ENCODE data around the gene UBE2QL1.
"Not testable (repeated sequence)": the region's sequence is repeated elsewhere in the genome, so short reads cannot be mapped to it uniquely, and the experiment has no call there.

UBE2QL1 gene

DNA sequence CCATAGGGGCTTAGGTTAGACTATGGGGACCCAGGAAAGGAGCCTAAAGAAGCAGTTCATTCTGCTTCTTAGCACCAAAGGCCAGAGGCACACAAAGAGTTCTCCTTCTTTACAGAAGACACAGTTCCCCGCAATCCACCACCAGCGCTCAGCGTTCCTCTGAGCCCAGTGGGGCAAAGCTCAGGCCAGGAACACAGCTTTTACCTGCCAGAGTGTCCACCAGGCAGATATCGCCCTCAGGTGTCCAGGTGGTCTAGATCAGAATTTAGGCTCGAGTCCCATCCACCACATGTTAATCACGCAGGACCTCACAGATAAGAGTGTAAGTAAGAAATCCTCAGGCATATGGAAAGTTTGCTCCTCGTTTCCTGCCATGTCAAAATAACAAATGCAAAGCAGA lies 53.0 kb downstream of the UBE2QL1 start:
- no peak for DNase-seq

- DNase-seq, result no peak
These were observed 53.8 kb downstream of the UBE2QL1 start for GRCh38 chr5:6502421-6502820.

DNA sequence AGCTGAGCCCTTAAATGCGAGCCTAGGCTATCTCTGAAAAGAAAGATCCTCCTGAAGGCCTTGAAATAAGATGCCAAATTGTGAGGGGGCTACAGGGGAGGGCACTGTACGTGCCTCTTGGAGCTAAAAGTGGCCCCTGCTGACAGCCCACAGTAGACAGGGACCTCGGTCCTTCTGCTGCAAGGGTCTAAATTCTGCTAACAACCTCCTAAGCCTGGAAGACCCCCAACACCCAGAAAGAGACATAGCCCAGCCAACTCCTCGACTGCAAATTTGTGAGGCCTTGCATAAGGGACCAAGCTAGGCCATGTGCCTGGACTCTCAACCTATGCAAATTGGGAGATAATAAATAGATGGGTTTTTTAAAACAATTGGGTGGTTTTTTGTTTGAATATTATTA lies 54.7 kb downstream of the UBE2QL1 start:
- no peak for DNase-seq

DNA sequence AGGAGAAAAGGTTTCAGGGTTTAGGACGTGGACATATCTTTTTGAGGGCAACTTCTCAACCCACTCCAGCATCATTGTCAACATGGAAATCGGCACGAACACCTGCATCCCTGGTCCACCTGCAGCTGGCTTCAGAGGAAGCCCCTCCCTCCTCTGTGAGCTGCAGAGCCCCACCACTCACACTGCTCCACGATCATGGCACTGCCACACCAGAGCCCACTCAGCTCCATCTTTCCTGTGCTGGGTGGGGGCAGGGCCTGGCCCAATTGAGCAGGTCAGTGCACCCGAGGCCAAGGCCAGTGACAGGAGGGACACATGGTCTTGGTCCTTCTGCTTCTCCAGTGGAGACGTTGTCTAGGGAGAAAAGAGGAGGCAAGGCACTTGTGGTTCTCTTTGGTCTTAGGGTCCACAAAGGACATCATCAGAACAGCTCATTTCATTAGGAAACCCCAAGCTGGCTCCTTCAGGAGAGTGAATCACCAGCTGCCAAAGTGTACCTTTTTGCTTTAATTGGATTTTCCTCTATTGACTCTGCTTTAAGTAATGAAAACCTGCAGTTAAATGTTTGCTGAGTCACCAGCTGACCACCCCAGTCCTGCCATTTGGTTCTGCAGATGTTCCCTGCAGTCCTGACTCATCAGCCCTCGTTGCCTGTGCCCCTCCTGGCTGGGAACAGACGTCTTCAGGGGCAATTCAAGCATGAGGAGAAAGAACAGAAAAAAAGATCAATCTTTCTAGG lies 56.2 kb downstream of the UBE2QL1 start:
- DNase-seq, result no peak

DNA sequence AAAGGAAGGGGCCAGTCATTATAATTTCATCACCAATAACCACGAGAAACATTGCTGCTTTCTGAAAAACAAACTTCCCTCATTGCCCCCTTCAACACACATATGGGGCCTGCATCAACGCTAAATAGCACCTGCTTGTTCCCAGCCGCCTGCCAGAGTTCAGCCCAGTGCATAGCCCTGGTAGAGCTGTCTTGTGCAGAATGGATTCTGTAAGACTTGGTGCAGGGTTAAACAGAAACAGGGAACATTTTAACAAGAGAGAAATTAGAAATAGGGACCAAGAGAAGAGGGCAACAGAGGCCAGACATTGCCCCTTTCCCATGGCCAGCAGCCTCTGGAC lies 56.7 kb downstream of the UBE2QL1 start:
- DNase-seq, result no peak

- no peak for DNase-seq
These were observed 57.3 kb downstream of the UBE2QL1 start for GRCh38 chr5:6505783-6506557.

DNA sequence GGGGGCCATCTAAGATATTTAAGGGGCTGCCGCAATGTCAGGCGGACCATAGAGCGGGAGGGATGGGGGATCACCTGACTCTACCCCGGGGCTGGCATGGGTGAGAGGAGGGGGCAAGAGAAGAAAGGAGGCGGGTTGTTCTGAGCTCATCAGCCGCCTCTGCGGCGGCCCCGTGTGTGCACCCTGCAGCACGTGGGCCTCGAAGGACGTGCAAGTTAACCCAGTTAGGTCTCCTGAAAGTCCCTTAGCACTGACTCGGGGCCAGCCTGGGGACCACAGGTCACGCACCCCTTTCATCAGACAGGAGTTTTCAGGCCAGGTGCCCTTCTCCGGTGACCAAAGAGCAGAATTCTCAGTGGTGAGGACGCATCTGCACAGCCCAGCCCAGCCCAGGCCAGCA lies 58.0 kb downstream of the UBE2QL1 start:
- DNase-seq, result no peak

GRCh38 chr5:6508931-6509330 lies 60.3 kb downstream of the UBE2QL1 start:
- DNase-seq, result no peak

DNA sequence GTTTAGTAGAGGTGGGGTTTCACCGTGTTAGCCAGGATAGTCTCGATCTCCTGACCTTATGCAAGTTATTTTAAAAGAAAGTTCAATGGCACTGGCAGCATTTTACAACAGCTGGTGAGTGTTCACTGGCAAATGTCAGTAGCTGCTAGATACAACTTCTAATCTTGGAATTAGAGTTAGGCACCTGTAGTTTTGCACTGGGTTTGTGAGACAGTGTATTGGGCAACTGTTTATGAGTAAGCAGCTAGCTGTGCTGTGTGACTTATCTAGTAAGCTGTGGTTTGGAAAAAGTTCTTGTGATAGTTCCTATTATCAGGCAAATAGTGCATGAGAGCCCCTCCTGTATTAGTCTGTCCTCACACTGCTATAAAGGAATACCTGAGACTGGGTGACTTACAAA lies 61.5 kb downstream of the UBE2QL1 start:
- no peak for DNase-seq

DNA sequence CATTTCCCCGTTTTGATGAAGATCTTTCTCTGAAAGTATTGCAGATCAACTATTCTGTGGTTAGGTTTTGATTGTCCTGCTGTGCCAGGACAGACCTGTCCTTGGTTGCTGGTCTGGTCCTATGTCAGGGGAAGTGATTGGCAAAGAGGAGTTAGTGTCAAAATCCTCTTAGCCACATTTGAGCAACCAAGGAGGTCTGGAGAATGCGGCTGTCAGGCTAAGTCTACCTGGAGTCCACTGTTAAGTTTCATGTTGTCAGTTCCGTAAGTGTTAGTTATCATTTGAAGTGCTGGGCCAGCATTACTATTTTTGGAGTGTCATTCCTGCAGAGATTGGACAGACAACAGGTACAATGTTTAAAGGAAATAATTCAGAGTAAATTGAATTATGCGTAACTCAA lies 62.3 kb downstream of the UBE2QL1 start:
- DNase-seq, result no peak

DNA sequence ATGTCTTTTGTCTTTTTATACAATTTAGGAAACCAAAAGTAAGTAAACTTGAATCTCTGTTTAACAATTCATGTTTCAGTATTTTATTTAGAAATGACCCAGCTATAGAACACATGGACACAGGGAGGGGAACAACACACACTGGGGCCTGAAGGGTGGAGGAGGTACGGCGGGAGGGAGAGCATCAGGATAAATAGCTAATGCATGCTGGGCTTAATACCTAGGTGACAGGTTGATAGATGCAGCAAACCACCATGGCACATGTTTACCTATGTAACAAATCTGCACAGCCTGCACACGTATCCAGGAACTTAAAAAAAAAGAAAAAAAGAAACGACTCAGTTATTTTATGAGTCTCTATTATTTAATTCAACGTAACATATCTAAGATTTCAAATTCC lies 67.2 kb downstream of the UBE2QL1 start:
- DNase-seq, result not testable (repeated sequence)

GRCh38 chr5:6516823-6517222 lies 68.2 kb downstream of the UBE2QL1 start:
- DNase-seq, result no peak

DNA sequence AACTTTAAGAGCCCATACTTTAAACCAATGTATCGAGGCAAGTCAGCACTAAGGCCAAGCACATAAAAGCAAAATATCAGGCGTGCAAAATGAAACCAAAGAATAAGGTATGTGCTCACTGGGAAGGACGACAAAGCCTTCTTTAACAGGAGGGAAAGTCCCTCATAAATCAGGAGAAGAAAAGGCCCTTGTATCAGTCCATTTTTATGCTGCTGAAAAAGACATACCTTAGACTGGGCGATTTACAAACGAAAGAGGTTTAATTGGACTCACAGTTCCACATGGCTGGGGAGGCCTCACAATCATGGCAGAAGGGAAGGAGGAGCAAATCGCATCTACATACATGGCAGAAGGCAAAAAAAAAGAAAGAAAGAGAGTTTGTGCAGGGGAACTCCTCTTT lies 68.9 kb downstream of the UBE2QL1 start:
- no peak for DNase-seq

- DNase-seq, result no peak
These were observed 69.8 kb downstream of the UBE2QL1 start for GRCh38 chr5:6518298-6519057.

GRCh38 chr5:6520201-6520600 lies 71.5 kb downstream of the UBE2QL1 start:
- DNase-seq, result no peak

DNA sequence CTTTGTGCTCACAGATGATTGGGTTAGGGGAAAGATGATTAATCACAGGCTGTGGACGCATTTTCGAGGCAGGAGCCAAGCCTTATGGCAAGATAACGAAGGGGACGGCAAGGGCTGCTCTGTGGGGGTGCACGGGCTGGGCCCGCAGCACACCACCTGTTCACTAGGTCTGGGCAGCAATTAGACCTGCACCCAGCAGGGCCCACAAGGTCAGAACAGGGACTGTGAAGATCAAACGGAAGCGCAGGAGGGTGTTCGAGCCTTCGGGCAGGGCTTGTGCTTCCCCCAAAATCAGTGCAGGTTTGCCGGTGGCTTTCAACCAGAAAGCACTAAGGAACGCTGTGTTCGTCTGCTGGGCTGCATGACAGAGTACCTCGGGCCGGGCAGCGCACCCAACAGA lies 73.7 kb downstream of the UBE2QL1 start:
- no peak for DNase-seq

- DNase-seq, result no peak
These were observed 74.3 kb downstream of the UBE2QL1 start for GRCh38 chr5:6522923-6523322.

DNA sequence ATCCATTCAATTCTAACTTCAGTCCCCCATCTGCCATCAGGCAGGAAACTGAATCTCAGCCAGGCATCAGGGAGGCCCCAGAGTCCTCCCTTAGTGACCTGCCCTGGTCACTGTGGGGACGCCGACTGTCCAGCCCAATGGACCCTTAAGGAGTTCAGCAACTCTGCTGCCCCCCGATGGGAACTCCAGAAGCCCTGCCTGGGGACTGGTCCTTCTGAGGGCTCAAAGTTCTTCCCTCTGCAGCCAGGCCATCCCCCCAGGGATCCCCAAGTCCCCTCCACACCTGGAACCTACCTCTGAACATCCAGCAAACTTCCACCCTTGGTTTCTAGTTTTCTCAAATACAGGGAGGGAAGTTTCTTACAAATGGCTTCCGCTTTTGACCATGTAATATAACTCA lies 76.8 kb downstream of the UBE2QL1 start:
- DNase-seq, result no peak

DNA sequence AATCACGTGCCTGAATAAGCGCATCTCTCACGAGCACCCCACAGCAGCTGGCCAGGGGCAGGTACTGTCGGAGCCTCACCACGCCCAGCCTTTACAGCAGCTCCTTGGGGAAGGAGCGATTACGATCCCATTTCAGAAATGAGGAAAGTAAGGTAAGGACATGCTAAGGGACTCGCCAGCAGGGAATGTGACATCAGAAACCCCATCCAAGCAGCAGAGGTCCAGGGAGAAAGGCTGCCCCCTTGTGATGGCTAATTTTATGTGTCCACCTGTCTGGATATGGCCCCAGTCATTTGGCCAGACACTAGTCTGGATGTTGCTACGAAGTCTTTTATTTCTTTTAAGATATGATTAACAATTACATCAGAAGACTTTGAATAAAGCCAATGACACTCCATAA lies 77.3 kb downstream of the UBE2QL1 start:
- DNase-seq, result no peak

DNA sequence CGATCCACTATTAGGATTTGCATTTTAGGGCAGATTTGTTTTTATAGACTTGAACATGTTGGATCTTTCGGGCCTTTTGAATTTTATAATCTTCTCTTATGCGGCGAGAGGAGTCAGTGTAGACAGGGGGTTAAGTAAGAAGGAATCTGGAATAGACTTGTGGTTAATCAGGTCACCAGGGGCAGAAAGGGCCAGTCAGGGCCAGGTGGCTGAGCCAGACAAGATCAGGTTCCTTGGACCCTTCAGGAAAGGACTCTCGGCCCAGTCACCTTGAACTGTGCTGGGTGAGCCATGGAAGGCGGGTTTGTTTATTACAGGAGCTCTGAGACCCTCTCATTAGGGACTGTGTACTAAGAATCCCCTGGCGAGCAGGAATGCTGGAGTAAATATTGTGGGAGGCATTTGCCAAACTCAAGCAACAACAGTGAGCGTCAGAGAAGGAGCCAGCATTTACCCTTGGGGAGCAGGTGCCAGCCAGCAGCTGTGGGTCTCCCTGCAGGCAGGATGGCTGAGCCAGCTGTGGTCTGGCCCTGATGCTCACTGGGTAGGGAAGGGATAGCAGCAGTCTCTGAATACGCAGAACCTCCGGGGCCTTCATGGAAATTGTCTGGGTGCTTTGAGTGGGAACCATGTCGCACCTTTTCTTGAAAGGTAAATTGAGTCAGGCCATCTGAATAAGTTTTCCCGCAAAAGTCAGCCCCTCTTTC lies 79.2 kb downstream of the UBE2QL1 start:
- DNase-seq, result no peak

DNA sequence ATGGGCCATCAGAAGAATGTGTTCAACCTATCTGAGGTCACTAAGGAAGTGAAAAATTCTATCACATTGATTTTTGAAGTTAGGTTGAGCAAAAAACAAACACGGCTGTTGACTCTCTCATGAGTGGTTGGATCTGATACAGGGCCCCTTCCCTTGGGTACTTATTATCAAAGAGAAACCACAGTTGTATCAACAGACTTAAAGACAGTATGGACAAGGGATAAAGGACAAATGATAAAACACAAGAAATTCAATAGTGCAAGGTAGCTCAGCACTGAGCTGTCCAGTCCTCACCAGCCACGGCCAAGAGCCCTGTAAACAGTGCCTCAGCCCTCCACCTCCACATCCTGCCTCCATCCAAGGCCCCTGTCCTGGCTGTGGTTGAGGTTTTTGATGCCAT lies 86.9 kb downstream of the UBE2QL1 start:
- no peak for DNase-seq

DNA sequence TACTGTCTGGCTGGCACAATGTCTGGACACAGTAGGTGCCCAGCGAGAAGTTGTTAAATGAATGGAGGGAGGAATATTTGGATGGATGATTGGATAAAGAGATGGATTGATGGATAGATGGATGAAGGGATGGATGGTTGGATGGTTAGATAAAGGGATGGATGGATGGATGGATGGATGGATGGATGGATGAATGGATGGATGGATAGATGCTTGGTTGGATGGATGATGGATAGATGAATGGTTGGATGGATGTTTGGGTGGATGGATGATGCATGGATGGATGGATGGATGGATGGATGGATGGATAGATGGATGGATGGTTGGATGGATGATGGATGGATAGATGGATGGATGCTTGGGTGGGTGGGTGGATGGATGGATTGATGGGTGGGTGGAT lies 90.4 kb downstream of the UBE2QL1 start:
- no peak for DNase-seq

DNA sequence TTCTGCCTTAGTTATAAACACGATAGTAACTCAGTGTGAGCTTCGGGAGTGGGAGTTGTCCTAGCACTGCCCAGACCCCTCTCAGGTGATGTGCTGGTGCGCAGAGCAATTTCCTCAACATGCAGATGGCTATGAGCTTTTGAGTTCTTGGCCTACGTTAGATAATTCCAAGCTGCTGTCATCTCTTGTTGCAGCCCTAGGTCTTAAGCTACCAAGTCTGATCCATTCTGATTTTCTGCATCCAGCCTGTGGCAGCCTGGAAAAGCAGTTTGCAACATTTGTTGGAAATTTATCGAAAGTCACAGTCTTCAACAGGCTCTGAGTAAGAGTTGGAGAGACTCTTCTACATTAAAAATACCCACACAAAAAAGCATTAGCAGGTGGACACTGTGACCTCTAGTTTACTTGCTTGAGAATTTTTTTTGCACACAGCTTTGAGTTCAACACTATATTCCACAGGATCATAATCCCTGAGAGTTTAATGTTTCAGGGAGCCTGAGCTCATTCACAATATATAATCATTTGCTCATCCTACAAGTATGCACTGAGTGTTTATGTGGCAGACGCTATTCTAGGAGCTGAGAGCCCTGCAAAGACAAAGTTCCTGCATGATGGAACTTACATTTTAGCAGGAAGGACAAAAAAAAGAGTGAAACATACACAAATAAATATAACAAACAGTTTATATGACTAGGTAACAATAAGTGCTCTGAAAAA lies 91.6 kb downstream of the UBE2QL1 start:
- DNase-seq, result no peak
